T-helper 1 cell treated with Interleukin-12 subunit alpha and Interleukin-12 subunit beta and Interleukin-4 antibody, amounts not matched to agents 30 μg/mL and 1 μg/mL, for 36 hours (primary cell): ENCODE data around the gene GGCT.
A peak's percentile ranks its signal among the peaks of the same experiment; 100 is the strongest.
"Not testable (repeated sequence)": the region's sequence is repeated elsewhere in the genome, so short reads cannot be mapped to it uniquely, and the experiment has no call there.

Experiments
- H3K27ac Mint-ChIP-seq: one replicate; pipeline ENCODE4 v1.8.0; 2021; ENCODE audit warnings: mild to moderate bottlenecking, mixed read lengths
- H3K27me3 Mint-ChIP-seq: one replicate; pipeline ENCODE4 v1.8.0; 2021; ENCODE audit warnings: low read depth, mixed read lengths
- H3K36me3 Mint-ChIP-seq: one replicate; pipeline ENCODE4 v1.8.0; 2021; ENCODE audit warnings: low read depth, mixed read lengths
- H3K4me1 Mint-ChIP-seq: one replicate; pipeline ENCODE4 v1.8.0; 2021; ENCODE audit warnings: low read depth, mixed read lengths
- H3K4me3 Mint-ChIP-seq: one replicate; pipeline ENCODE4 v1.8.0; 2021; ENCODE audit warnings: mild to moderate bottlenecking, moderate library complexity, mixed read lengths
- H3K9me3 Mint-ChIP-seq: one replicate; pipeline ENCODE4 v1.8.0; 2021; ENCODE audit warnings: mixed read lengths

The GGCT gene, protein sequence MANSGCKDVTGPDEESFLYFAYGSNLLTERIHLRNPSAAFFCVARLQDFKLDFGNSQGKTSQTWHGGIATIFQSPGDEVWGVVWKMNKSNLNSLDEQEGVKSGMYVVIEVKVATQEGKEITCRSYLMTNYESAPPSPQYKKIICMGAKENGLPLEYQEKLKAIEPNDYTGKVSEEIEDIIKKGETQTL

DNA sequence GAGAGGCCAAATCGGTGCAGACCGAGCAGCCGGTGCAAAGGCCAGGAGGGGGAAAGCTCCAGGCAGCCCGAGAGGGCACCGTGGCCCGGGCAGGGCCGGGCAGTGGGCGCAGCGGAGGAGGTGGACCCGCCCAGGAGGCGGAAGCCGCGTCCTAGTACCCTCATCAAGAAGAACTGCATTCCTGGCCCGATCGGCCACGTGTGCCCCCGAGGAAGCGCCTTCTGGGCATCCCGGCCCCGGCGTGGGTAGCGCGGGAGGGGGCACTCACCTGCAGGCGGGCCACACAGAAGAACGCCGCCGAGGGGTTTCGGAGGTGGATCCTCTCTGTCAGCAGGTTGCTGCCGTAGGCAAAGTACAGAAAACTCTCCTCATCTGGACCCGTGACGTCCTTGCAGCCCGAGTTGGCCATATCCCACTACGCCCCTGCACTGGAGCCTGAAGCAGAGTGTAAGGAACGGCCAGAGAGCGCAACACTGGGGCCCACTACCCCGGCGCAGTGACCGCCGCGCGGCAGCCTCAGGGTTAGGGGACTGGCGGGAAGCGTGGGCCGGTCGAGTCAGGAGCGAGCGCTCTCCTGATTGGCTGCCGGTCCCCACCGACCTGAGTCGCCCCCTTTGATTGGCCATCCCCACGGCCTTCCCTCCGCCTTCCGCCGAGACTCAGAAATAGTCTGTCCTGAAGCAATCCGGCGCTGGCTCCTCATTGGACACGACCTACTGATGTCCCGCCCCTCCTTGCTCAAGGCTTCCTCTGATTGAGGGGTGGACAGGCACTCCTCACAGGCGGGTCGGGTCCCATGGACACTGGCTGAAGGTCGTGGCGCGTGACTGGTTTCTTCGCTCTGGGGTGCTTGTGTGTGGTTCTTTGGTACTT is at the start of gene GGCT:
Gene GGCT (minus strand): TSS at position 529 of the 873 bp plus-strand sequence. CDS start 120 bp downstream, at position 409.
- H3K9me3 Mint-ChIP-seq: peaks cover 6% of the 10 kb centered on the region
- peaks cover 19% of the 10 kb centered on the region for H3K36me3 Mint-ChIP-seq
- H3K27me3 Mint-ChIP-seq: no peaks in the 10 kb centered on the region
- peak within 1 kb of the TSS; percentile 88 for H3K27ac Mint-ChIP-seq
- peak within 1 kb of the TSS; percentile 88 for H3K4me3 Mint-ChIP-seq
- peaks cover 38% of the 10 kb centered on the region for H3K4me1 Mint-ChIP-seq

DNA sequence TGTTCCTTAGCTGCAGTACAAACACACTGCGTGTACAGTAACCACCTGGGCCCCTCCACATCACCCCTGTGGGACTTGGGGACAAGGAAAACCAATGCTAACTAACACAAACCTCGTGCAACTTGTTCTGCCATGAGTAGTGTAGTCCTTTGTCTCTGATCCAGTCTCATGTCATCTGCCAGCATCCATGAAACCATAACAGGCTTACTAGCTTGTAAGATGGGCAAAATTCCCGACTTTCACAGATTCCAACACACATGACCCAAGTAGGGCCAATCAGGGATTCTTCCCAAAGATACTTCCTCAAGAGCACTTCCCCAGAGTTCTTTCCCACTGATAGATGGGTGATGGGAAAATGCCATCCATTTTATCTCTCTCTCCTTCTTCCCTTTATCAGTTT is 48.9 kb upstream of the GGCT start:
- H3K36me3 Mint-ChIP-seq: peaks cover 7% of the 10 kb centered on the region
- H3K27ac Mint-ChIP-seq: no peak overlapping the region
- no peak overlapping the region for H3K4me3 Mint-ChIP-seq
- H3K4me1 Mint-ChIP-seq: no peaks in the 10 kb centered on the region
- no peaks in the 10 kb centered on the region for H3K9me3 Mint-ChIP-seq
- H3K27me3 Mint-ChIP-seq: no peaks in the 10 kb centered on the region

DNA sequence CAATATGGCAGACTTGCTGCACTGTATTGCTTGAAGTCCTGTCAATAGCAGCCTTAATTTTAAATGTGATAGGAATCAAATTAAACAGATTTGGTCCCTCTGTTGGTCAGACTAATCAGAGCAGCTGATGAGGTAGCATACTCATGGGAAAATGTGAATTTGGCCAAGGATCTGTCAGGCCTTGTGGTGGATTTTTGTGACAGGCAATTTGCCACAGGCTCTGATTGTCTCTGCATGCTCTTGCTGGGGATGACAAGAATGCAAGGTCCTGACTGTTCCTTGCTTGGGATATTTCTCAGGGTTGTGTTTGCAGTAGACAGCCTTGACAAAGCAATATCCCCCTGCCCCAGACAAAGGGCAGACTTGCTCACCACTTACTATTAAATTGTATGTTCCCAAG is 48.5 kb upstream of the GGCT start:
- no peak overlapping the region for H3K27ac Mint-ChIP-seq
- H3K27me3 Mint-ChIP-seq: no peaks in the 10 kb centered on the region
- H3K36me3 Mint-ChIP-seq: peaks cover 7% of the 10 kb centered on the region
- H3K4me1 Mint-ChIP-seq: no peaks in the 10 kb centered on the region
- H3K9me3 Mint-ChIP-seq: no peaks in the 10 kb centered on the region
- H3K4me3 Mint-ChIP-seq: no peak overlapping the region

DNA sequence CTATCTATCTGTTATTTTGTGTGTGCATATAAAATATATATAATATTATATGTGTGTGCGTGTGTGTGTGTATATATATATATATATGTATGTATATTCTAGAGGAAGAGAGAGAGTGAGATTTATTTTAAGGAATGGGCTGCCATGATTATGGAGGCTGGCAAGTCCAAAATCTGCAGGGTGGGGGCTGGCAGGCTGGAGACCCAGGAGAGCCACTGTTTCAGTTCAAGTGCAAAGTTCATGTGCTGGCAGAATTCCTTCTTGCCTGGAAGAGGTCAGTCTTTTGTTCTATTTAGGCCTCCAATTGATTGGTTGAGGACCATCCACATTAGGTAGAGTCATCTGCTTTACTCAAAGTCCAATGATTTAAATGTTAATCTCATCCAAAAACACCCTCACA is 47.7 kb upstream of the GGCT start:
- H3K4me3 Mint-ChIP-seq: no peak overlapping the region
- H3K4me1 Mint-ChIP-seq: no peaks in the 10 kb centered on the region
- peaks cover 7% of the 10 kb centered on the region for H3K36me3 Mint-ChIP-seq
- H3K27ac Mint-ChIP-seq: no peak overlapping the region
- no peaks in the 10 kb centered on the region for H3K9me3 Mint-ChIP-seq
- H3K27me3 Mint-ChIP-seq: no peaks in the 10 kb centered on the region

DNA sequence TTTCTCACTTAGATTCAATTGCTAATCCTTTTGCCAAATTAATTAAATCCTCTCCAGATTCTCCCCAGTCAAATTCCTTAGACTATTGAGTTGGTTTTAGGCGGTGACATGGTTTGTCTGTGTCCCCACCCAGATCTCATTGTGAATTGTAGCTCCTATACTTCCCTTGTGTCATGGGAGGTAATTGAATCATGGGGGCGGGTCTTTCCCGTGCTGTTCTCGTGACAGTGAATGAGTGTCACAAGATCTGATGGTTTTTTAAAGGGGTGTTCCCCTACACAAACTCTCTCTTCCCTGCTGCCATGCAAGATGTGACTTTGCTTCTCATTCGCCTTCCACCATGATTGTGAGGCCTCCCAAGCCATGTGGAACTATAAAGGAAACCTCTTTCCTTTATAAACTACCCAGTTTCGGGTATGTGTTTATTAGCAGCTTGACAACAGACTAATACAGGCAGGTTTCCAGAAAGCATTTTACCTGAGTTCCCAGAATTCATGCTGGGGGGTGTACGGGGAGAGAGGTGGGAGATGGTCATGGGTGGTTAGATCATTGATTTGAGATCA is 45.4 kb upstream of the GGCT start:
- no peaks in the 10 kb centered on the region for H3K27me3 Mint-ChIP-seq
- no peak overlapping the region for H3K4me3 Mint-ChIP-seq
- no peaks in the 10 kb centered on the region for H3K4me1 Mint-ChIP-seq
- no peaks in the 10 kb centered on the region for H3K9me3 Mint-ChIP-seq
- peaks cover 7% of the 10 kb centered on the region for H3K36me3 Mint-ChIP-seq
- no peak overlapping the region for H3K27ac Mint-ChIP-seq

DNA sequence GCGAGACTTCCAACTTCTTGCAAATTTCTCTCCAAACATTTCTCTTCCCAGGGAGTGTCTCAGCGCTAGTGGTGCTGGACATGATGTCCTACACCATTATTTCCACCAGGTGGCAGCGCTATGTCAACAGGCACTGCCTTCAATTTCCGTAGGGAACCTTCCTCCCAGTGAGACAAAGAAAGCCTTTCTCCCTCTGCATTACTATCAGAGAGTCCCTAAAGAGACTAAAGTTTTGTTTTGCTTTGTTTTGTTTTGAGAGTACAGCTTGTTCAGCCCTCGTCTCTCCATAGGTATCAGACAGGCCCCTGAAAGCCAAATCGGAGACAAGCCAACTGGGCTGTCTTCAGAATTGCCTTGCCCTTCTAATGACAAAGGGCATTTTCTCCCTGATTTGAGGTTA is 44.2 kb upstream of the GGCT start:
- Mint-ChIP-seq H3K27me3 (no peaks in the 10 kb centered on the region), H3K4me1 (peaks cover 3% of the 10 kb centered on the region), H3K9me3 (no peaks in the 10 kb centered on the region), H3K36me3 (peaks cover 8% of the 10 kb centered on the region), H3K27ac (no peak overlapping the region), H3K4me3 (no peak overlapping the region)

DNA sequence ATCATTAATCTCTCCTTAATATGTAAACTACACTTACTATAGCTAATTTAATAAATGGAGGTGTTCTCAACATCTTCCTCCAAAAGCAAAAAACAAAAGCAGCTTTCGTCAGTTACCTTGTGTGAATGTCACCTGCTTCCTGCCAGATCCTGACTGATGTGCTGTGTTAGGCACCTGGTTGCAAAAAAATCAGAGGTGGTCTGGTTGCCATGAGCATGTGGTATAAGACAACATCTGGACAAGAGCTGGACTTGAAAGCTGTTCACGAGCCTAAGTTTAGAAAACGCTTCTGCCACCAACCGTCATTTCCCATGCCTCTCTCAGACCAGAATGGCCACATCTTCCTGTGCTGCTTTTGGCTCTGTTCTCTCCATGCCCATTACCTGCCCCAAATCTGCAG is 42.0 kb upstream of the GGCT start:
- peaks cover 3% of the 10 kb centered on the region for H3K9me3 Mint-ChIP-seq
- no peak overlapping the region for H3K4me3 Mint-ChIP-seq
- H3K4me1 Mint-ChIP-seq: peaks cover 3% of the 10 kb centered on the region
- H3K36me3 Mint-ChIP-seq: peaks cover 9% of the 10 kb centered on the region
- no peaks in the 10 kb centered on the region for H3K27me3 Mint-ChIP-seq
- H3K27ac Mint-ChIP-seq: no peak overlapping the region

DNA sequence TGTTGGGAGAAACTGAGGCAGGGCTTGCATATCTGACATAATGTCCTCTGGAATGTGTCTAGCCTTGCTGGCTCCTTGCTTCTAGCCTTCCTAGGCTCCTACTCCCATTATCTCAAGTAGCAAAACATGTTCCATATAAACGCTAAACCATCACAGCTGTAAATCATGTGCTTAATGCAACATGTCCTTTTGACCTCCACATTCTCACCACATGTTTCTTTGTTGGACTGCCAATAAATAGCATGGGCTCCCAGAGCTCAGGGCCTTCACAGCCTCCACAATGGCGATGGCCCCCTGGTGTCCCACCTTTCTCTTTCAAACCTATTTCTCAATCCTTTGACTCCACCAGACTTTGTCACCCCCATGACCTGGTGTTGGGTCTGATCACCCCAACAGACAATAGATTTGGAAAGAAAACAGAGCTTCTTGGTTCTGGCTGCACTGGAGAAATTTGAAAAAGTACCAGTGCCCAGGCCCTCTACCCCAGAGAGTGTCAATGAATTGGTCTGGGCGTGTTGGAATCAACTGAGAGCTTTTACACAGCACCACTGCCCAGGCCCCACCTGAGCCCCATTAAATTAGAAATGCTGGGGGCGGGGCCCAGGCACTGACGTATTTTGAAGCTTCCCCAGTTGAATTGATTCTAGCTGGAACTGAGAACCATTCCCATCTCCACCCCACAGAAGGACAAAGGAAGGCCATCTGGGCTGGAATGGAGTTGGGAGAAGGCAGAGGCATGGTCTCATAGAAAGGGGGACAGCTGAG is 41.3 kb upstream of the GGCT start:
- Mint-ChIP-seq H3K27me3 (no peaks in the 10 kb centered on the region), H3K36me3 (peaks cover 9% of the 10 kb centered on the region), H3K27ac (no peak overlapping the region), H3K4me3 (no peak overlapping the region), H3K9me3 (peaks cover 3% of the 10 kb centered on the region), H3K4me1 (peaks cover 3% of the 10 kb centered on the region)

DNA sequence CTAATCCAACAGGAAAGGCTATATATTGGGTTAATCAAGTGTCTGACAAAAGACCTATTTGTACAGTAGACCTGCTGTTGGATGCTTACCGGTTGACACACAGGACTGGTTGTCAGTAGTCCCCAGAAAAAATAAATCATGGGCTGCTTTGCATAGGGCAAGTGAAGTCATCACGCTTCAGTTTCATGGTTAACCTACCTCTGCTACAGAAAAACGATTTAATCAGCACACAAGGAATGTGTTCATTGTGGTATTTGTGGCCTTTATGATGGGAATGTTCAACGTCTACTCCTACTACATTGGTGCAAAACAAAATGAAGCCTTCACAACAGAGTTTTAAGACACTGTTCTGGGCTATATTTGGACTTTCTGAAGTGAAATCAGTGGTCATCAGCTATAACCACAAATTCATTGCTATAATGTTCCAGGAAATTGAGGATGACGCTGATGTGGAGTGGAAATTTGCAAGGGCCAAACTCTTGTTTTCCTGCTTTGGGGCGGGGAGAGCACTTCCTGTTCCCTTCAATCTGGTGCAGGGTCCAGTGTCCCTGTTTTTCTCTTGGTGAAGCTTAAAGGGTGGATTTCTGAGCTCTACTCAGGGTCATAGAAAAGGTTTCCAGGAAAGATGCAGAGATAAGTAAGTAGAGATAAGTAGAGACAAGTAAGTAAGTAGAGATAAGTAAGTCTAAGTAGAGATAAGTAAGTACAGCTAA is 39.3 kb upstream of the GGCT start:
- no peak overlapping the region for H3K4me3 Mint-ChIP-seq
- H3K4me1 Mint-ChIP-seq: peaks cover 3% of the 10 kb centered on the region
- H3K36me3 Mint-ChIP-seq: peaks cover 5% of the 10 kb centered on the region
- H3K9me3 Mint-ChIP-seq: peaks cover 3% of the 10 kb centered on the region
- H3K27me3 Mint-ChIP-seq: no peaks in the 10 kb centered on the region
- H3K27ac Mint-ChIP-seq: no peak overlapping the region

DNA sequence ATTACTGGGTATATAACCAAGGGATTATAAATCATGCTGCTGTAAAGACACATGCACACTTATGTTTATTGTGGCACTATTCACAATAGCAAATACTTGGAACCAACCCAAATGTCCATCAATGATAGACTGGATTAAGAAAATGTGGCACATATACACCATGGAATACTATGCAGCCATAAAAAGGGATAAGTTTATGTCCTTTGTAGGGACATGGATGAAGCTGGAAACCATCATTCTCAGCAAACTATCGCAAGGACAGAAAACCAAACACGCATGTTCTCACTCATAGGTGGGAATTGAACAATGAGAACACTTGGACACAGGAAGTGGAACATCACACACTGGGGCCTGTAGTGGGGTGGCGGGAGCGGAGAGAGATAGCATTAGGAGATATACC is 38.5 kb upstream of the GGCT start:
- H3K36me3 Mint-ChIP-seq, H3K27ac Mint-ChIP-seq, H3K9me3 Mint-ChIP-seq, H3K4me3 Mint-ChIP-seq, H3K4me1 Mint-ChIP-seq, H3K27me3 Mint-ChIP-seq: not testable (repeated sequence)

DNA sequence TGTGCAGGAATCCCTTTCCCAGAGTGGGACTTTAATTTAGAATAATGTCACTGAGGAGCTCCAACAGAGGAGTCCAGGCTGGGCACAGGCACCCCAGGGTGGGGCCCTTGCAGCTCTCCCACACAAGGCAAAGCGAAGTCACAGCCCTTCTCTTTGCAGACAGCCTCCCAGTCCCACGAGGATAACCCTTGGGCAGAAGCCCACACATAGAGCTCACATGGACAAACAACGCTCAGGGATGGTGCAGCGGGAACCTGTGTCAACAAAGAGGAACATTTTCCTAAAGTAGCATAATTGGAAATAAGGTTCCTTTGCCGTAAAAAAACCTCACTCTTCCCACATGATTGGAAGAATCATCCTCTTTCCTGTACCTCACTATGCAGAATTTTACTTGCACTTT is 29.3 kb upstream of the GGCT start:
- H3K9me3 Mint-ChIP-seq: no peaks in the 10 kb centered on the region
- no peak overlapping the region for H3K27ac Mint-ChIP-seq
- peaks cover 10% of the 10 kb centered on the region for H3K36me3 Mint-ChIP-seq
- H3K27me3 Mint-ChIP-seq: no peaks in the 10 kb centered on the region
- peaks cover 3% of the 10 kb centered on the region for H3K4me1 Mint-ChIP-seq
- no peak overlapping the region for H3K4me3 Mint-ChIP-seq

DNA sequence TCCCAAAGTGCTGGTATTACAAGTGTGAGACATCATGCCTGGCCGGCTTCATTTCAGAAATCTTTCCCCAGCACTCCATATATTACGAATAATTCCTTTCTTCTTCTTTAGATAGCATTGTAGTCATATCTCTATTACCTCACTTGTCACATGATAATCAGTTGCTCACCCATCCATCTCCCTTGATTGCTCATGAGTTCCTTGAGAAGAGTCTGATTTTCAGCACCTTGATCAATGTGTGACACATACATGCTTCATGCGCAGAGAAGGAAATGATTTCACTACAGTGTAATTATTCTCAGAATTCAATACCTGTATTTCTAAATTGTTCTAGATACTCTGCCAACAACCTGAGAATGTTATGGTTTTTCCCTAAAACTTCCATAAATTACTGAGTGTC is 26.7 kb upstream of the GGCT start:
- H3K27me3 Mint-ChIP-seq: no peaks in the 10 kb centered on the region
- no peak overlapping the region for H3K27ac Mint-ChIP-seq
- H3K9me3 Mint-ChIP-seq: no peaks in the 10 kb centered on the region
- no peak overlapping the region for H3K4me3 Mint-ChIP-seq
- H3K4me1 Mint-ChIP-seq: peaks cover 3% of the 10 kb centered on the region
- peaks cover 2% of the 10 kb centered on the region for H3K36me3 Mint-ChIP-seq

DNA sequence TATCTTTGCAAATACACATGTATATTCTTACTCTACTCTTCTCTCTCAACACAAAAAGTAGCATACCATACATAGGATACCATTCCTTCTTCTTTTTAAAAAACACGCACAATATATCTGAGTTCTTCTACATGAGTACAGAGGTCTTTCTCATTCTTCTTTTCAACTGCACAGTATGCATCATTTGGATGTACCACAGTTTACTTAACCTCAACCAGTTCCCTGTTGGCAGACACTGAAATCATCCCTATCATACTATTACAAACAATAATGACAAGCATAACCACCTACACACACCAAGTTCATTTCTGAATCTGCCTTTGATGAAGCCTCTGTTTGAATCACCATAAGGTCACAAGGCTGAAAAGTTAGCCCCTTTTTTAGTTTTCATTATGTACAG is 25.7 kb upstream of the GGCT start:
- Mint-ChIP-seq H3K36me3 (peaks cover 2% of the 10 kb centered on the region), H3K4me1 (peaks cover 3% of the 10 kb centered on the region), H3K9me3 (no peaks in the 10 kb centered on the region), H3K27me3 (no peaks in the 10 kb centered on the region), H3K4me3 (no peak overlapping the region), H3K27ac (no peak overlapping the region)

DNA sequence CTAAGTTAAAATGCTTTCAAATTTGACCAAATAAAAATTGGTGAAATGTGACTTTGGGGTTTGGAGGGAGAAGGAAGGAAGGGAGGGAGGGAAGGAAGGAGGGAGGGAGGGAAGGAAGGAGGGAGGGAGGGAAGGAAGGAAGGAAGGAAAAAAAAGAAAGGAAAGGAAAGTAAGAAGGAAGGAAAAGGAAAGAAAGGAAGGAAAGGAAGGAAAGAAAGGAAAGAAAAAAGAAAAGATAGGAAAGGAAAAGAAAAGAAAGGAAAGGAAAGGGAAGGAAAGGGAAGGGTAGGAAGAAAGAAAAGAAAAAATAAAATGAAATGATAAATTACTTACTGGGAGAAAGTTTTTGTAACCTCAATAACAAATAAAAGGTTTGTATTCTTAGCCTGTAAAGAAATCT is 24.1 kb upstream of the GGCT start:
- no peak overlapping the region for H3K27ac Mint-ChIP-seq
- H3K36me3 Mint-ChIP-seq: no peaks in the 10 kb centered on the region
- H3K27me3 Mint-ChIP-seq: no peaks in the 10 kb centered on the region
- no peaks in the 10 kb centered on the region for H3K9me3 Mint-ChIP-seq
- H3K4me1 Mint-ChIP-seq: peaks cover 3% of the 10 kb centered on the region
- no peak overlapping the region for H3K4me3 Mint-ChIP-seq
